Renal pelvis (tissue), 12 donors: ENCODE results near the gene JHY. TPM values are rescaled to one million over a fixed set of nuclear protein-coding genes. Genes with fewer than 3 reads are reported as not detected.
A peak's percentile ranks its signal among the peaks of the same experiment; 100 is the strongest.
"Not testable (repeated sequence)": the region's sequence is repeated elsewhere in the genome, so short reads cannot be mapped to it uniquely, and the experiment has no call there.

Source experiments
- DNase-seq: peaks from one replicate; pipeline ENCODE4 v3.0.0-alpha.2; 2013
- long read RNA-seq, 16 experiments: transcript quantifications; one replicate each; lab custom pipeline, GENCODE V29; 2026
- polyA plus RNA-seq, 3 donors: library from polyadenylated mRNA; unstranded; fragments of 120-200 nt; gene quantifications; one replicate each; pipeline ENCODE4 v1.2.1, GENCODE V29; 2013; ENCODE audit not compliant: insufficient read length in 3 of 3

The JHY gene
- 10 to 100 TPM; 11.0 to 12.5 (median 11.4) TPM for polyA plus RNA-seq
- long read RNA-seq, donor 1, partial matches to known transcripts: 0 of 1 reads
- long read RNA-seq, donor 1, other reads (novel, unspliced or antisense): 0 of 1 reads
- long read RNA-seq, donor 2: 0 reads
- long read RNA-seq, donor 3: 0 reads
- long read RNA-seq, donor 4, partial matches to known transcripts: 0 of 2 reads
- long read RNA-seq, donor 4, other reads (novel, unspliced or antisense): 0 of 2 reads
- long read RNA-seq, donor 5: 0 reads
- long read RNA-seq, donor 6, partial matches to known transcripts: 0 of 3 reads
- long read RNA-seq, donor 6, other reads (novel, unspliced or antisense): 0 of 3 reads
- long read RNA-seq, donor 7, partial matches to known transcripts: 1,677 of 1,706 reads
- long read RNA-seq, donor 7, other reads (novel, unspliced or antisense): 27 of 1,706 reads
- long read RNA-seq, donor 8, partial matches to known transcripts: 0 of 1 reads
- long read RNA-seq, donor 8, other reads (novel, unspliced or antisense): 0 of 1 reads
- long read RNA-seq, donor 9, partial matches to known transcripts: 0 of 1 reads
- long read RNA-seq, donor 9, other reads (novel, unspliced or antisense): 0 of 1 reads
- long read RNA-seq, donor 10: 0 reads
- long read RNA-seq, donor 11, partial matches to known transcripts: 0 of 1 reads
- long read RNA-seq, donor 11, other reads (novel, unspliced or antisense): 0 of 1 reads
- long read RNA-seq, donor 12: 0 reads
- long read RNA-seq, donor 13: 0 reads
- long read RNA-seq, donor 14: 0 reads
- long read RNA-seq, donor 15, partial matches to known transcripts: 0 of 1 reads
- long read RNA-seq, donor 15, other reads (novel, unspliced or antisense): 0 of 1 reads
- long read RNA-seq, donor 16: 0 reads

GRCh38 chr11:122882189-122882856 lies at the start of gene JHY:
TSS of gene JHY (plus strand) at chr11:122882759. CDS start at chr11:122885850, 3,091 bp downstream.
- peak; percentile 46 for DNase-seq

GRCh38 chr11:122833846-122834464 lies 48.6 kb upstream of the JHY start:
- no peak for DNase-seq

DNA sequence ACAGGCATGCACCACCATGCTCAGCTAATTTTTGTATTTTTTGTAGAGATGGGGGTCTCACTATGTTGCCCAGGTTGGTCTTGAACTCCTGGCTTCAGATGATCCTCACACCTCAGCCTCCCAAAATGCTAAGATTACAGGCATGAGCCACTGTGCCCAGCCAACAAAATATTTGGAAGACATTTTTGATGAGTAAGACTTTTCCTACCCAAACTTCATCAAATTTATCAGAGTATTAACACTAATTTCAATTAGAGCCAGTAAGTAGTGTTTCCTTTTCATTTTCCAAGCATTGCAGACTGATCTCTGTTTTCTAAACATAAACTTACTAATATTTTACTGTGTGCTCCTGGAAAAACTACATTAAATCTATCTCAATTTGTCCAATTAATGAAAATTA lies 45.6 kb upstream of the JHY start:
- no peak for DNase-seq

GRCh38 chr11:122837528-122838346 lies 44.8 kb upstream of the JHY start:
- no peak for DNase-seq

- DNase-seq: no peak
These were observed 39.0 kb upstream of the JHY start for GRCh38 chr11:122843281-122844141.

GRCh38 chr11:122847466-122847865 lies 35.1 kb upstream of the JHY start:
- DNase-seq: no peak

GRCh38 chr11:122848186-122848585 lies 34.4 kb upstream of the JHY start:
- DNase-seq: no peak

- peak; percentile 37 for DNase-seq
These were observed 32.4 kb upstream of the JHY start for GRCh38 chr11:122850076-122850631.

DNA sequence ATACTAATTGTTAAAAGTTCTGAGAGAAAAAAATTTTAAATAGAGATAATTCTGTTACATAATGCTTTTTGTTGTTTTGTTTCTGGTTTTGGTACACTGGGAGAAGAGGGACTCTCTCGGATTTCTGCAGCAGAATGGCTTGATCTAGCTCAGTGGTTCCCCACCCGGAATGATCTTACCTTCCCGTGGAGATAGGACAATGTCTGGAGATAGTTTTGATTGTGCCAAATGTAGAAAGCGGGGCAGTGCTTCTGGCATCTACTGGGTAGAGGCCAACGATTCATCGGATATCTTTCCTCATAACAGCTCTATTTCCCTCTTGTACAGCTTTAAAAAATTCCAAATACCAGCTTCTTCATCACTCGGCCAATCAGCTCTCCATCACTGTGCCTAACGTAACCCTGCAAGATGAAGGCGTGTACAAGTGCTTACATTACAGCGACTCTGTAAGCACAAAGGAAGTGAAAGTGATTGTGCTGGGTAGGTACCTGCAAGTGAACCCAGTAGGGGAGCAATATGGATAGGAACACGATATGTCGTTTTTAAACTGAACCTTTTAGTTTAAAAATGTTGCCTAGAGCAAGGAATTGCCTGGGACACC lies 31.1 kb upstream of the JHY start:
- no peak for DNase-seq

DNA sequence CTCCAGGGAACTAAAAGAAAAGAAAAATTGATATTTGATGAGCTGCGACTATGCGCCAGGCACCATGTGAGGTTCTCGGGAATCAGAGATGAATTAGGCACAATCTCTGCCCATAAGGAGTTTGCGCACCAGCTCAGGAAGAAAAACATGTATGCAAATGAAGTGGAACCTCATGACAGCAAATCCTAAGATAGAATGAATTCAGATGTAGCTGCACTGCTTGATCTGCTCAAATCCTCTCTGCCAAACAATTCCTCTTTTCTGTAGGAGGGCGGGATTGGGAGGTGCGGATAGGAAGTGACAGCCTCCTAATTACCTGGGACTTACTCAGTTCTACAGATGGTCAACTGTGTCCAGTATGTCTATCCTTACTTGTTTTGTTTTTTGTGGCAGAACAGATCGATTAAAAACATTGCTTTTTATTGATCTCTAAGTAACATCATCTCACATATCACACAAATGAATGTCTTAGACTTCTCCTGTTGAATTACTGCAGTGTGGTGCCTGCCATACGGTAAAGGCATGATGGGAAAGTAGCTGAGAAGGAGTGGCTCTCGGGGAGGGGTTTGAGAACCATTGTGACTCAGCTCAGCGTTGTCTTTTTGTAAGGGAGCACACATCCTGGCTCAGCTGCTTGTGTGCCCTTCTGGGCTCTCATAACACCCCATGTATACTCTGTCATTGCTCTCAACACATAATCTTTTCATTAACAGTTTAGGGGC lies 30.3 kb upstream of the JHY start:
- DNase-seq: no peak

DNA sequence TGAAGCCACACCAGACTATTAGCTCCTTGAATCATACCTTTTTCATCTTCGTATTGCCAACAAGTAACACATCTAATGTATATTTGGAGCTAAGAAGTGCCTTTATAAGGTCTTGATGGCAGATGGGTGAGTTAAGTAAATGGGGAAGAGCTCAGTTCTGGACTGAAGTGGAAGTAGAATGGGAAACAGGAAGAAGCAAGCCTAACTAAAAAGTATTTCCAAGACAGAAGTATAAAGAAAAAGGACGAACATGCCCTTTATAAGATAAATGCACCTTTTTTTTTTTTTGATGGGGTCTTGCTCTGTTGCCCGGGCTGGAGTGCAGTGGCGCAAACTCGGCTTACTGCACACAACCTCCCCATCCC lies 29.8 kb upstream of the JHY start:
- no peak for DNase-seq

DNA sequence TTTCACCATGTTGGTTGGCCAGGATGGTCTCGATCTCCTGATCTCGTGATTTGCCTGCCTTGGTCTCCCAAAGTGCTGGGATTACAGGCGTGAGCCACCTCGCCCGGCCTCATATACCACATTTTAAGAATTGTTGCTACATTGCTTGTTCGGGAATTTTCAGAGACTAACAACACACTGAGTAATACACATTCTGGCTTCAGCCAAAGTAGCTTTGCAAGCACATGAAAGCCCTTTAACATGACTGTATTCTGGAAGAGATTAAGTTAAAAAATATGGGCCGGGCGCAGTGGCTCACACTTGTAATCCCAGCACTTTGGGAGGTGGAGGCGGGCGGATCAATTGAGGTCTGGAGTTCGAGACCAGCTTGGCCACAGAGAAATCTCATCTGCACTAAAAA lies 29.3 kb upstream of the JHY start:
- DNase-seq: no peak

DNA sequence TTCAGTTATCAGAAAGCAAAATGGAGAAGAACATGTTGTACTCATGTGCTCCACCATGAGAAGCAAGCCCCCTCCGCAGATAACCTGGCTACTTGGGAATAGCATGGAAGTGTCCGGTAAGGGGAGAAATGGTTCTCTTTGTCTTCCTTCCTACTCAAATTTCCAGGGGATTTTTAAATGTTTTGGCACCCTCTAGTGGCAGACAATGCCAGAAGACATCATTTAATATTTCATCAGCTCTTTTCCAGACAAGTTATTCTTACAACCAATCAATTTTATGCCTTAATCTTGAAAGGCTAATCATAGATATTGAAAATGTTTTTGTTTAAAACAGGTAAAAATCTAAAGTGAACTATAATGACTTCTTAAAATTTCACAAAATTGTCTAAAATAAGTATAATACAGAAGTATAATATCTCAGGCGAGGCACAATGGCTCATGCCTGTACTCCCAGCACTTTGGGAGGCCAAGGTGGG lies 28.6 kb upstream of the JHY start:
- peak; percentile 86 for DNase-seq

DNA sequence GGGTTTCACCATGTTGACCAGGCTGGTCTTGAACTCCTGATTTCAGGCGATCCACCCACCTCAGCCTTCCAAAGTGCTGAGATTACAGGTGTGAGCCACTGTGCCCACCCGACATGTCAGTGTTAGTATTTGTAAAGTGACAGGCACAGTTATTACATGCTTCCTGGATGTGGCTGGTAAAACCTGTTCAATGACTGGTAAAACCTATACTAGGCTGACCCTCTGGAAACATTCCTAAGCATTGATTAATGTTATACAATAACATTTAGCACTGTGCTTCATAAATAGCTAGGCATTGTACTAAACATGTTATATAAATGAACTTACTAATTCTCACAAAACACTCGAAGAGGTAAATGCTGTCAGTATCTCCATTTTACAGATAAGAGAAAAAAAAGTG lies 20.9 kb upstream of the JHY start:
- no peak for DNase-seq

DNA sequence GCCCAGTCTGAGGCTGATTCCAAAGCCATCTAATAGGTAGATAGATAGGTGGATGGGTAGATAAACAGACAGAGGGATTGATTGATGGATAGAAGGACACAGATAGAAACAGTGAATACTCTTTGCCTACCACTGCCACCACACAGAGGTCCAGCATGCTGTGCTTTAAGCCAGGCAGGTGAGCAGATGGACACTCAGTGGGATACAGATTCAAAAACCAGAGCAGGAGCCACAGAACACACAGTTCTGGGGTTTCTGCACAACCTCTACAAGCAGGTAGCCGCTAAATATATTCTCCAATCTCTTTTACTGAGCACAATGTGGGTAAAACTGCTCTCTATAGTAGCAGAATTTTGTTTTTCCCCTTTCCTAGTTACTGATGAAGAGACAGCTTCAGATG lies 20.5 kb upstream of the JHY start:
- DNase-seq: no peak

- DNase-seq: not testable (repeated sequence)
These were observed 19.4 kb upstream of the JHY start for GRCh38 chr11:122863154-122863553.

GRCh38 chr11:122863704-122864326 lies 18.7 kb upstream of the JHY start:
- DNase-seq: peak; percentile 30
